Measurements from ENCODE around the gene TDP2. TPM values are rescaled to one million over a fixed set of nuclear protein-coding genes. Genes with fewer than 3 reads are reported as not detected.

TDP2 gene
- total and polyA plus RNA-seq, 9 of the 15 experiments (the other 6 are each of a cell fraction or from before 2014, with no cell fraction given), result 27.7 to 60.1 (median 31.8) TPM

- TF ChIP-seq MEIS2 (IDR thresholded peaks at IDR 0.05; ENCODE audit: partially characterized antibody), result peak; percentile 62
- TF ChIP-seq RBM25 (IDR thresholded peaks at IDR 0.05; ENCODE audit: low read depth, low read length, severe bottlenecking), result no peak
- TF ChIP-seq GATAD2B (IDR thresholded peaks at IDR 0.05; ENCODE audit: borderline replicate concordance), result no peak
- TF ChIP-seq ELK3 (CRISPR knock-in tag; IDR thresholded peaks at IDR 0.05), result no peak
- no peak for TF ChIP-seq ZFX (CRISPR knock-in tag; IDR thresholded peaks at IDR 0.05)
- no peak for TF ChIP-seq ZNF277 (CRISPR knock-in tag; IDR thresholded peaks at IDR 0.05; ENCODE audit: borderline replicate concordance)
- no peak for TF ChIP-seq ZBTB2 (IDR thresholded peaks at IDR 0.05)
- TF ChIP-seq ZNF324 (CRISPR knock-in tag; IDR thresholded peaks at IDR 0.05), result no peak
- TF ChIP-seq RAD51 (IDR thresholded peaks at IDR 0.05; ENCODE audit: borderline replicate concordance, low read depth), result no peak; the same call in 1 of the 2 replicates
- TF ChIP-seq COPS2 (conservative IDR thresholded peaks at IDR 0.05), result no peak
- no peak for TF ChIP-seq NR2F6 (CRISPR knock-in tag; IDR thresholded peaks at IDR 0.05)
- TF ChIP-seq, protein P1, sequence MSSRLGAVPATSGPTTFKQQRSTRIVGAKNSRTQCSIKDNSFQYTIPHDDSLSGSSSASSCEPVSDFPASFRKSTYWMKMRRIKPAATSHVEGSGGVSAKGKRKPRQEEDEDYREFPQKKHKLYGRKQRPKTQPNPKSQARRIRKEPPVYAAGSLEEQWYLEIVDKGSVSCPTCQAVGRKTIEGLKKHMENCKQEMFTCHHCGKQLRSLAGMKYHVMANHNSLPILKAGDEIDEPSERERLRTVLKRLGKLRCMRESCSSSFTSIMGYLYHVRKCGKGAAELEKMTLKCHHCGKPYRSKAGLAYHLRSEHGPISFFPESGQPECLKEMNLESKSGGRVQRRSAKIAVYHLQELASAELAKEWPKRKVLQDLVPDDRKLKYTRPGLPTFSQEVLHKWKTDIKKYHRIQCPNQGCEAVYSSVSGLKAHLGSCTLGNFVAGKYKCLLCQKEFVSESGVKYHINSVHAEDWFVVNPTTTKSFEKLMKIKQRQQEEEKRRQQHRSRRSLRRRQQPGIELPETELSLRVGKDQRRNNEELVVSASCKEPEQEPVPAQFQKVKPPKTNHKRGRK (tag; IDR thresholded peaks at IDR 0.05), result no peak
- TF ChIP-seq, protein P2, sequence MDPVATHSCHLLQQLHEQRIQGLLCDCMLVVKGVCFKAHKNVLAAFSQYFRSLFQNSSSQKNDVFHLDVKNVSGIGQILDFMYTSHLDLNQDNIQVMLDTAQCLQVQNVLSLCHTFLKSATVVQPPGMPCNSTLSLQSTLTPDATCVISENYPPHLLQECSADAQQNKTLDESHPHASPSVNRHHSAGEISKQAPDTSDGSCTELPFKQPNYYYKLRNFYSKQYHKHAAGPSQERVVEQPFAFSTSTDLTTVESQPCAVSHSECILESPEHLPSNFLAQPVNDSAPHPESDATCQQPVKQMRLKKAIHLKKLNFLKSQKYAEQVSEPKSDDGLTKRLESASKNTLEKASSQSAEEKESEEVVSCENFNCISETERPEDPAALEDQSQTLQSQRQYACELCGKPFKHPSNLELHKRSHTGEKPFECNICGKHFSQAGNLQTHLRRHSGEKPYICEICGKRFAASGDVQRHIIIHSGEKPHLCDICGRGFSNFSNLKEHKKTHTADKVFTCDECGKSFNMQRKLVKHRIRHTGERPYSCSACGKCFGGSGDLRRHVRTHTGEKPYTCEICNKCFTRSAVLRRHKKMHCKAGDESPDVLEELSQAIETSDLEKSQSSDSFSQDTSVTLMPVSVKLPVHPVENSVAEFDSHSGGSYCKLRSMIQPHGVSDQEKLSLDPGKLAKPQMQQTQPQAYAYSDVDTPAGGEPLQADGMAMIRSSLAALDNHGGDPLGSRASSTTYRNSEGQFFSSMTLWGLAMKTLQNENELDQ (CRISPR knock-in tag; IDR thresholded peaks at IDR 0.05; ENCODE audit: borderline replicate concordance), result no peak
- TF ChIP-seq ZKSCAN8 (CRISPR knock-in tag; IDR thresholded peaks at IDR 0.05), result no peak
- no peak for TF ChIP-seq ELF2 (CRISPR knock-in tag; IDR thresholded peaks at IDR 0.05)
- peak; percentile 67 for TF ChIP-seq TEAD4 (IDR thresholded peaks at IDR 0.05; ENCODE audit: low read length)
- TF ChIP-seq TEAD4 (CRISPR knock-in tag; IDR thresholded peaks at IDR 0.05; ENCODE audit: borderline replicate concordance), result no peak
- TF ChIP-seq PHF20 (IDR thresholded peaks at IDR 0.05; ENCODE audit: partially characterized antibody), result no peak
- no peak for TF ChIP-seq RFX5 (IDR thresholded peaks at IDR 0.05; ENCODE audit: low read depth, low read length)
- TF ChIP-seq BHLHE40 (IDR thresholded peaks at IDR 0.05; ENCODE audit: low read length), result no peak
Observed at GRCh38 chr6:24658573-24659560, 7.8 kb downstream of the TDP2 start (continued).
